GM18909 (cell line): ENCODE results near the gene KPNA3.
"Not testable (repeated sequence)": the region's sequence is repeated elsewhere in the genome, so short reads cannot be mapped to it uniquely, and the experiment has no call there.

ENCODE experiments used
- ATAC-seq: cut with Tn5 transposase; IDR thresholded peaks from one replicate; pipeline ENCODE4 v1.9.1; 2021; ENCODE audit warnings: mild to moderate bottlenecking; ENCODE audit not compliant: unreplicated experiment, poor library complexity

KPNA3 gene

GRCh38 chr13:49760558-49760957, 31.9 kb downstream of the KPNA3 start:
- no peak for ATAC-seq

- ATAC-seq, result no peak
Measured at GRCh38 chr13:49759503-49759902, 33.0 kb downstream of the KPNA3 start.

- no peak for ATAC-seq
Measured at GRCh38 chr13:49756263-49756662, 36.2 kb downstream of the KPNA3 start.

- ATAC-seq, result no peak
Measured at GRCh38 chr13:49754146-49754545, 38.3 kb downstream of the KPNA3 start.

GRCh38 chr13:49749848-49750247, 42.6 kb downstream of the KPNA3 start:
- no peak for ATAC-seq

GRCh38 chr13:49746111-49746510, 46.4 kb downstream of the KPNA3 start:
- ATAC-seq, result no peak

GRCh38 chr13:49740870-49741269, 51.6 kb downstream of the KPNA3 start:
- ATAC-seq, result no peak

GRCh38 chr13:49739498-49740187, 52.8 kb downstream of the KPNA3 start:
- no peak for ATAC-seq

- no peak for ATAC-seq
Measured at GRCh38 chr13:49733181-49733951, 59.1 kb downstream of the KPNA3 start.

- ATAC-seq, result no peak
Measured at GRCh38 chr13:49731766-49732165, 60.7 kb downstream of the KPNA3 start.

GRCh38 chr13:49716615-49717014, 75.9 kb downstream of the KPNA3 start:
- no peak for ATAC-seq

GRCh38 chr13:49714757-49715156, 77.7 kb downstream of the KPNA3 start:
- no peak for ATAC-seq

GRCh38 chr13:49711218-49711863, 81.1 kb downstream of the KPNA3 start:
- ATAC-seq, result no peak

- not testable (repeated sequence) for ATAC-seq
Measured at GRCh38 chr13:49704264-49704663, 88.2 kb downstream of the KPNA3 start.

- ATAC-seq, result no peak
Measured at GRCh38 chr13:49701491-49701890, 91.0 kb downstream of the KPNA3 start.

GRCh38 chr13:49697468-49697867, 95.0 kb downstream of the KPNA3 start:
- ATAC-seq, result no peak

GRCh38 chr13:49694446-49694845, 98.0 kb downstream of the KPNA3 start:
- ATAC-seq, result no peak

GRCh38 chr13:49693877-49694276, 98.6 kb downstream of the KPNA3 start:
- no peak for ATAC-seq

- no peak for ATAC-seq
Measured at GRCh38 chr13:49693191-49693733, 99.2 kb downstream of the KPNA3 start.

- ATAC-seq, result peak; percentile 98
Measured at GRCh38 chr13:49690995-49691784, 101.3 kb downstream of the KPNA3 start, which contains the start of gene EBPL. TSS of gene EBPL (minus strand) at chr13:49691486. CDS start at chr13:49691424, 62 bp downstream.
